HCT116 (cell line): ENCODE results near the gene CHST11. TPM values are rescaled to one million over a fixed set of nuclear protein-coding genes. Genes with fewer than 3 reads are reported as not detected.

Experiments used
- ATAC-seq: fragments of 200-7000 bp; cut with Tn5 transposase; 2 replicates; pipeline ENCODE4 v1.9.1; 2020; ENCODE audit warnings: mild to moderate bottlenecking, moderate library complexity
- BruUV-seq: library from RNA; stranded (reverse); fragments of 400-500 nt; replicated peaks from 2 replicates; lab custom pipeline; 2021; lab: Mats Ljungman, UMichigan
- CTCF ChIA-PET: fragments of 300-600 bp; sonication (Branson Sonifier 250); formaldehyde crosslinking; loops from one replicate; lab custom pipeline; 2021; ENCODE audit warnings: antibody characterized with exemption; lab: Charles Lee
- POLR2A ChIA-PET: fragments of 300-600, 350-600 bp; sonication (Branson Sonifier 250); formaldehyde crosslinking; loops from one replicate; lab custom pipeline; 2021; ENCODE audit warnings: antibody characterized with exemption; lab: Charles Lee
- RAD21 ChIA-PET, 2 experiments: fragments of 300-600 bp; sonication (Branson Sonifier 250); formaldehyde crosslinking; loops; one replicate each; lab custom pipeline; 2023; ENCODE audit warnings: low total read pairs in 2 of 2; ENCODE audit not compliant: uncharacterized antibody in 2 of 2, unreplicated experiment in 2 of 2, low non-redundant PET in 1 of 2; lab: Charles Lee
- DNase-seq: peaks from one replicate; pipeline ENCODE4 v3.0.0-alpha.2; 2010; ENCODE audit warnings: low read depth, low spot score
- H2AFZ ChIP-seq: fragments of 200-600 bp; shearing (Covaris generic), sonication (generic); 2 replicates; pipeline ENCODE4 v1.6.1; 2017; ENCODE audit warnings: low read depth, mixed run types, mixed read lengths, antibody characterized with exemption, low read length; ENCODE audit not compliant: poor library complexity, severe bottlenecking
- H3K27ac ChIP-seq: 2 replicates; pipeline ENCODE4 v1.5.1; 2012; ENCODE audit warnings: low read depth, low read length
- H3K27me3 ChIP-seq: fragments of 200-600 bp; sonication (generic); 2 replicates; pipeline ENCODE4 v1.6.1; 2016; ENCODE audit warnings: mixed run types, low read length, mixed read lengths; ENCODE audit not compliant: insufficient read depth
- H3K36me3 ChIP-seq, 2 experiments: fragments of 200-500 bp in 1 of 2; fragments of 200-600 bp in 1 of 2; sonication (Bioruptor generic) in 1 of 2; sonication (generic) in 1 of 2; 2 replicates each; pipeline versions ENCODE4 v1.5.1 to v1.6.1; 2014 to 2016; ENCODE audit warnings: low read length in 2 of 2, inconsistent platforms in 1 of 2, mixed read lengths in 1 of 2, mixed run types in 1 of 2; ENCODE audit not compliant: insufficient read depth in 2 of 2, control insufficient read depth in 1 of 2
- H3K4me1 ChIP-seq, 2 experiments: fragments of 200-600 bp in 1 of 2; sonication (generic) in 1 of 2; 2 replicates each; pipeline versions ENCODE4 v1.5.1 to v1.6.1; 2012 to 2017; ENCODE audit warnings: low read length in 2 of 2, inconsistent platforms in 1 of 2, mild to moderate bottlenecking in 1 of 2, mixed read lengths in 1 of 2, mixed run types in 1 of 2, moderate library complexity in 1 of 2; ENCODE audit not compliant: insufficient read depth in 2 of 2, control insufficient read depth in 1 of 2
- H3K4me2 ChIP-seq: fragments of 200-600 bp; sonication (generic); 2 replicates; pipeline ENCODE4 v1.6.1; 2017; ENCODE audit warnings: mixed run types, low read length, mixed read lengths
- H3K4me3 ChIP-seq, 2 experiments: fragments of 200-600 bp in 1 of 2; sonication (generic) in 1 of 2; replicated peaks in 1 of 2; 2 replicates each; pipeline ENCODE4 v1.5.1; 2011 to 2016; ENCODE audit warnings: low read length in 2 of 2, control low read depth in 1 of 2, low read depth in 1 of 2, mild to moderate bottlenecking in 1 of 2, mixed read lengths in 1 of 2, mixed run types in 1 of 2
- H3K79me2 ChIP-seq: fragments of 200-600 bp; sonication (generic); 2 replicates; pipeline ENCODE4 v1.6.1; 2017; ENCODE audit warnings: mild to moderate bottlenecking, mixed run types, low read length, moderate library complexity, mixed read lengths; ENCODE audit not compliant: insufficient read depth
- H3K9ac ChIP-seq: fragments of 200-600 bp; sonication (generic); 2 replicates; pipeline ENCODE4 v1.6.1; 2016; ENCODE audit warnings: low read length, mixed read lengths
- H3K9me2 ChIP-seq: fragments of 200-600 bp; sonication (generic), shearing (Covaris generic); 2 replicates; pipeline ENCODE4 v1.6.1; 2017; ENCODE audit warnings: mixed run types, mild to moderate bottlenecking, moderate library complexity; ENCODE audit not compliant: insufficient read depth
- H3K9me3 ChIP-seq, 2 experiments: fragments of 200-500 bp in 1 of 2; fragments of 200-600 bp in 1 of 2; sonication (Bioruptor generic) in 1 of 2; sonication (generic) in 1 of 2; 2 replicates each; pipeline ENCODE4 v1.6.1; 2014 to 2017; ENCODE audit warnings: low read length in 2 of 2, mixed read lengths in 2 of 2, inconsistent platforms in 1 of 2, low read depth in 1 of 2, mild to moderate bottlenecking in 1 of 2, mixed run types in 1 of 2, moderate library complexity in 1 of 2; ENCODE audit not compliant: control insufficient read depth in 1 of 2, insufficient read depth in 1 of 2
- H4K20me1 ChIP-seq: fragments of 200-600 bp; sonication (generic), shearing (Covaris generic); 2 replicates; pipeline ENCODE4 v1.6.1; 2017; ENCODE audit warnings: mixed run types, mild to moderate bottlenecking, moderate library complexity; ENCODE audit not compliant: insufficient read depth
- CBX3 ChIP-seq: IDR thresholded peaks from 2 replicates; pipeline ENCODE4 v1.6.1; 2012; ENCODE audit warnings: low read depth
- CEBPB ChIP-seq: IDR thresholded peaks from 2 replicates; pipeline ENCODE4 v1.6.1; 2012; ENCODE audit warnings: low read depth
- ELF1 ChIP-seq: IDR thresholded peaks from 2 replicates; pipeline ENCODE4 v1.6.1; 2012; ENCODE audit warnings: low read depth, borderline replicate concordance
- EZH2 ChIP-seq: fragments of 200-600 bp; sonication (generic); IDR thresholded peaks from 2 replicates; pipeline ENCODE4 v1.6.1; 2017; ENCODE audit warnings: antibody characterized with exemption, mixed run types
- EZH2phosphoT487 ChIP-seq: fragments of 200-600 bp; IDR thresholded peaks from 2 replicates; pipeline ENCODE4 v1.6.1; 2018; ENCODE audit warnings: antibody characterized with exemption, borderline replicate concordance
- FOSL1 ChIP-seq: IDR thresholded peaks from 2 replicates; pipeline ENCODE4 v1.6.1; 2012; ENCODE audit warnings: low read depth
- JUND ChIP-seq: IDR thresholded peaks from 2 replicates; pipeline ENCODE4 v1.6.1; 2012
- POLR2A ChIP-seq: IDR thresholded peaks from 2 replicates; pipeline ENCODE4 v1.7.0; 2011; ENCODE audit warnings: borderline replicate concordance; ENCODE audit not compliant: insufficient read depth, insufficient read length; ENCODE audit errors: extremely low read depth
- SIN3A ChIP-seq: IDR thresholded peaks from 2 replicates; pipeline ENCODE4 v1.6.1; 2012; ENCODE audit warnings: low read depth
- SP1 ChIP-seq: IDR thresholded peaks from 2 replicates; pipeline ENCODE4 v1.6.1; 2012; ENCODE audit warnings: low read depth
- SRF ChIP-seq: IDR thresholded peaks from 2 replicates; pipeline ENCODE4 v1.6.1; 2012; ENCODE audit warnings: low read depth
- YY1 ChIP-seq: IDR thresholded peaks from 2 replicates; pipeline ENCODE4 v1.6.1; 2011; ENCODE audit warnings: low read length, low read depth, moderate library complexity, mild to moderate bottlenecking; ENCODE audit not compliant: insufficient replicate concordance; ENCODE audit errors: extremely low read depth
- ZNF274 ChIP-seq: fragments of 200-500 bp; sonication (Bioruptor generic); IDR thresholded peaks from 2 replicates; pipeline ENCODE4 v1.6.1; 2014; ENCODE audit warnings: mild to moderate bottlenecking, low read depth, low read length, inconsistent platforms
- intact Hi-C: fragments of 100-400 bp; cut with micrococcal nuclease; formaldehyde crosslinking; loops from 2 replicates; pipeline ENCODE4 v1.10.0; 2022
- total RNA-seq: library from RNA; stranded (reverse); gene quantifications from one replicate; pipeline ENCODE4 v1.2.1, GENCODE V29; 2021; ENCODE audit not compliant: unreplicated experiment
- TF ChIP-seq, protein P1 (sequence below): IDR thresholded peaks from 2 replicates; pipeline ENCODE4 v1.6.1; 2012
- TF ChIP-seq, protein P2 (sequence below): IDR thresholded peaks from 2 replicates; pipeline ENCODE4 v1.6.1; 2012; ENCODE audit warnings: low read depth
- TF ChIP-seq, protein P3 (sequence below), 3 experiments: fragments of 200-600 bp in 1 of 3; sonication (generic) in 1 of 3; IDR thresholded peaks in 2 of 3; conservative IDR thresholded peaks in 1 of 3; 2 replicates each; pipeline ENCODE4 v1.5.1; 2012 to 2017; ENCODE audit warnings: low read depth in 2 of 3, low read length in 2 of 3, antibody characterized with exemption in 1 of 3, borderline replicate concordance in 1 of 3, control low read depth in 1 of 3, mild to moderate bottlenecking in 1 of 3, mixed read lengths in 1 of 3, mixed run types in 1 of 3, moderate library complexity in 1 of 3; ENCODE audit not compliant: insufficient read depth in 1 of 3
- TF ChIP-seq, protein P4 (sequence below): IDR thresholded peaks from 2 replicates; pipeline ENCODE4 v1.6.1; 2012
- TF ChIP-seq, protein P5 (sequence below): IDR thresholded peaks from 2 replicates; pipeline ENCODE4 v1.6.1; 2011; ENCODE audit warnings: mild to moderate bottlenecking, low read length, moderate library complexity; ENCODE audit not compliant: insufficient replicate concordance; ENCODE audit errors: extremely low read depth

CHST11 gene
- total RNA-seq, 1 experiment from 2014 or later: 10.1 TPM

DNA sequence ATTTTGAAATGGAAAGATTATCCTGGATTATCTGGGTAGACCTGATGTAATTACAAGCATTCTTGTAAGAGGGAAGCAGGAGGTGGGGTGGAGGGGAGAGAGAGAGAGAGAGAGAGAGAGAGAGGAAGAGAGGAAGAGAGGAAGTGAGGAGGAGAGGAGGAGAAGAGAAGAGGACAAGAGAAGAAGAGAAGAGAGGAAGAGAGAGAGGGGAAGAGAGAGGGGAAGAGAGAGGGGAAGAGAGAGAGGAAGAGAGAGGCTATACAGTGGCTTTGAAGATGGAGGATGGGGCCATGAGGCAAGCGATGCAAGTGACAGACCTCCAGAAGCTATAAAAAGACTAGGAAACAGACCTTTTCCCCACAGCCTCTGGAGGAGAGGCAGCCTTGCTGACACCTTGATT lies 13.7 kb upstream of the CHST11 start:
- no peak overlapping the region for H3K4me3 ChIP-seq
- ChIA-PET POLR2A (no interaction called here), RAD21 (no interaction called here), CTCF (no interaction called here)
- H3K27me3 ChIP-seq: no peaks in the 10 kb centered on the region
- no peak for ATAC-seq
- H3K9ac ChIP-seq: no peak overlapping the region
- no peaks in the 10 kb centered on the region for H3K9me3 ChIP-seq
- no peak overlapping the region for H3K27ac ChIP-seq
- H4K20me1 ChIP-seq: no peaks in the 10 kb centered on the region
- no peaks in the 10 kb centered on the region for H3K36me3 ChIP-seq
- H2AFZ ChIP-seq: no peak overlapping the region
- H3K4me2 ChIP-seq: no peak overlapping the region
- no TSS peak for BruUV-seq
- H3K9me2 ChIP-seq: no peaks in the 10 kb centered on the region
- TF ChIP-seq, protein P1, sequence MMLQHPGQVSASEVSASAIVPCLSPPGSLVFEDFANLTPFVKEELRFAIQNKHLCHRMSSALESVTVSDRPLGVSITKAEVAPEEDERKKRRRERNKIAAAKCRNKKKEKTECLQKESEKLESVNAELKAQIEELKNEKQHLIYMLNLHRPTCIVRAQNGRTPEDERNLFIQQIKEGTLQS: no peak
- TF ChIP-seq, protein P2, sequence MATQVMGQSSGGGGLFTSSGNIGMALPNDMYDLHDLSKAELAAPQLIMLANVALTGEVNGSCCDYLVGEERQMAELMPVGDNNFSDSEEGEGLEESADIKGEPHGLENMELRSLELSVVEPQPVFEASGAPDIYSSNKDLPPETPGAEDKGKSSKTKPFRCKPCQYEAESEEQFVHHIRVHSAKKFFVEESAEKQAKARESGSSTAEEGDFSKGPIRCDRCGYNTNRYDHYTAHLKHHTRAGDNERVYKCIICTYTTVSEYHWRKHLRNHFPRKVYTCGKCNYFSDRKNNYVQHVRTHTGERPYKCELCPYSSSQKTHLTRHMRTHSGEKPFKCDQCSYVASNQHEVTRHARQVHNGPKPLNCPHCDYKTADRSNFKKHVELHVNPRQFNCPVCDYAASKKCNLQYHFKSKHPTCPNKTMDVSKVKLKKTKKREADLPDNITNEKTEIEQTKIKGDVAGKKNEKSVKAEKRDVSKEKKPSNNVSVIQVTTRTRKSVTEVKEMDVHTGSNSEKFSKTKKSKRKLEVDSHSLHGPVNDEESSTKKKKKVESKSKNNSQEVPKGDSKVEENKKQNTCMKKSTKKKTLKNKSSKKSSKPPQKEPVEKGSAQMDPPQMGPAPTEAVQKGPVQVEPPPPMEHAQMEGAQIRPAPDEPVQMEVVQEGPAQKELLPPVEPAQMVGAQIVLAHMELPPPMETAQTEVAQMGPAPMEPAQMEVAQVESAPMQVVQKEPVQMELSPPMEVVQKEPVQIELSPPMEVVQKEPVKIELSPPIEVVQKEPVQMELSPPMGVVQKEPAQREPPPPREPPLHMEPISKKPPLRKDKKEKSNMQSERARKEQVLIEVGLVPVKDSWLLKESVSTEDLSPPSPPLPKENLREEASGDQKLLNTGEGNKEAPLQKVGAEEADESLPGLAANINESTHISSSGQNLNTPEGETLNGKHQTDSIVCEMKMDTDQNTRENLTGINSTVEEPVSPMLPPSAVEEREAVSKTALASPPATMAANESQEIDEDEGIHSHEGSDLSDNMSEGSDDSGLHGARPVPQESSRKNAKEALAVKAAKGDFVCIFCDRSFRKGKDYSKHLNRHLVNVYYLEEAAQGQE: no peak
- TF ChIP-seq, protein P3, sequence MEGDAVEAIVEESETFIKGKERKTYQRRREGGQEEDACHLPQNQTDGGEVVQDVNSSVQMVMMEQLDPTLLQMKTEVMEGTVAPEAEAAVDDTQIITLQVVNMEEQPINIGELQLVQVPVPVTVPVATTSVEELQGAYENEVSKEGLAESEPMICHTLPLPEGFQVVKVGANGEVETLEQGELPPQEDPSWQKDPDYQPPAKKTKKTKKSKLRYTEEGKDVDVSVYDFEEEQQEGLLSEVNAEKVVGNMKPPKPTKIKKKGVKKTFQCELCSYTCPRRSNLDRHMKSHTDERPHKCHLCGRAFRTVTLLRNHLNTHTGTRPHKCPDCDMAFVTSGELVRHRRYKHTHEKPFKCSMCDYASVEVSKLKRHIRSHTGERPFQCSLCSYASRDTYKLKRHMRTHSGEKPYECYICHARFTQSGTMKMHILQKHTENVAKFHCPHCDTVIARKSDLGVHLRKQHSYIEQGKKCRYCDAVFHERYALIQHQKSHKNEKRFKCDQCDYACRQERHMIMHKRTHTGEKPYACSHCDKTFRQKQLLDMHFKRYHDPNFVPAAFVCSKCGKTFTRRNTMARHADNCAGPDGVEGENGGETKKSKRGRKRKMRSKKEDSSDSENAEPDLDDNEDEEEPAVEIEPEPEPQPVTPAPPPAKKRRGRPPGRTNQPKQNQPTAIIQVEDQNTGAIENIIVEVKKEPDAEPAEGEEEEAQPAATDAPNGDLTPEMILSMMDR (IDR thresholded peaks at IDR 0.05 in 2 of 3, conservative IDR thresholded peaks at IDR 0.05 in 1 of 3; ENCODE audit: borderline replicate concordance in 1 of 3, insufficient read depth in 1 of 3, low read depth in 2 of 3, low read length in 2 of 3): no peak
- TF ChIP-seq ELF1: no peak
- TF ChIP-seq POLR2A: no peak
- TF ChIP-seq CBX3: no peak
- no peak for TF ChIP-seq ZNF274
- no peak for TF ChIP-seq SRF
- TF ChIP-seq EZH2phosphoT487: no peak
- no peak for TF ChIP-seq EZH2
- no peak for TF ChIP-seq JUND
- no peak for TF ChIP-seq SP1
- TF ChIP-seq CEBPB: no peak
- TF ChIP-seq, protein P4, sequence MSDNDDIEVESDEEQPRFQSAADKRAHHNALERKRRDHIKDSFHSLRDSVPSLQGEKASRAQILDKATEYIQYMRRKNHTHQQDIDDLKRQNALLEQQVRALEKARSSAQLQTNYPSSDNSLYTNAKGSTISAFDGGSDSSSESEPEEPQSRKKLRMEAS: no peak
- TF ChIP-seq, protein P5, sequence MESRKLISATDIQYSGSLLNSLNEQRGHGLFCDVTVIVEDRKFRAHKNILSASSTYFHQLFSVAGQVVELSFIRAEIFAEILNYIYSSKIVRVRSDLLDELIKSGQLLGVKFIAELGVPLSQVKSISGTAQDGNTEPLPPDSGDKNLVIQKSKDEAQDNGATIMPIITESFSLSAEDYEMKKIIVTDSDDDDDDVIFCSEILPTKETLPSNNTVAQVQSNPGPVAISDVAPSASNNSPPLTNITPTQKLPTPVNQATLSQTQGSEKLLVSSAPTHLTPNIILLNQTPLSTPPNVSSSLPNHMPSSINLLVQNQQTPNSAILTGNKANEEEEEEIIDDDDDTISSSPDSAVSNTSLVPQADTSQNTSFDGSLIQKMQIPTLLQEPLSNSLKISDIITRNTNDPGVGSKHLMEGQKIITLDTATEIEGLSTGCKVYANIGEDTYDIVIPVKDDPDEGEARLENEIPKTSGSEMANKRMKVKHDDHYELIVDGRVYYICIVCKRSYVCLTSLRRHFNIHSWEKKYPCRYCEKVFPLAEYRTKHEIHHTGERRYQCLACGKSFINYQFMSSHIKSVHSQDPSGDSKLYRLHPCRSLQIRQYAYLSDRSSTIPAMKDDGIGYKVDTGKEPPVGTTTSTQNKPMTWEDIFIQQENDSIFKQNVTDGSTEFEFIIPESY: no peak
- no peak for TF ChIP-seq SIN3A
- no peak for TF ChIP-seq YY1
- no peak for TF ChIP-seq FOSL1
- DNase-seq: no peak
- intact Hi-C loops: no loop called here
- no peaks in the 10 kb centered on the region for H3K79me2 ChIP-seq
- H3K4me1 ChIP-seq: no peaks in the 10 kb centered on the region
